GM18520 (cell line): ENCODE data around the gene DENND4B.

Experiments
- ATAC-seq: cut with Tn5 transposase; IDR thresholded peaks from one replicate; pipeline ENCODE4 v1.9.1; 2021; ENCODE audit not compliant: unreplicated experiment

The DENND4B gene

DNA sequence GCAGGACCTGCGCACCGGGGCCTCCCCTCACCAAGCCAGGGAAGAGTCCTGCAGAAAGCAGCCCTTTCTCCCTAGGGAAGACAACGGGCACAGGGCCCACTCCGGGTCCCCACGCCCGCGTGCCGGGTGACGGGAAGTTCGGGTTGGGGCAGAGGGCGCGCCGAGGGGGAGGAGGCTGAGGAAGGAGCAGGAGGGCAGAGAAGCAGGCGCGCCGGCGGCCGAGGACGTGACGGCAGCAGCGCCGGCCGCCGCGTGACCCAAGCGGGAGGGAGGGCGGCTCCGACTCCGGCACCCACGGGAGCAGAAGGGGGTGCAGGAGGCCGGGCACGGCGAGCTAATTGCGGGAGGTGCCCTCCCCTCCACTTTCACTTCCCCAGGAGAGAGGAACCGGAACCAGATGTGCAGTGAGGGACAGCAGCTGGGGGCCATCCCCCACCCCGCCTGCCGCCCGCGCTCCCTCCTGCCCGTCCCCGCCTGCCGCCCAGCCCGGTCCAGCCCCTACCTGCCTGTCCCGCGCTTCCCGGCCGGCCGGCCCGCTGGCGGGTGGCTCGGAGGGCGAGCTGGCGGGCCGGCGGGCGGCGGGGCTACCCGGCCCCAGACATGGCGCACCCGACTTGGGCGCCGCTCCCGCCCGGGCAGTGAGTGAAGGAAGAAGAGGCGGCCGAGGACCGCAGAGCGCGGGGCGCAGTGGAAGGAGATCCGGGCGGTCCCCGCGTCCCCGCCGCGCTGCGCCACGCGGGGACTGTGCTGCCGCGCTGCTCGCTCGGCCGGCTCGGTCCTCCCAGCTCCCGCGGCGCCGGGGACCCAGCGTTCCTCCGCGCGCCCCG is 510 bp downstream of the DENND4B start:
- ATAC-seq = peak; percentile 76

DNA sequence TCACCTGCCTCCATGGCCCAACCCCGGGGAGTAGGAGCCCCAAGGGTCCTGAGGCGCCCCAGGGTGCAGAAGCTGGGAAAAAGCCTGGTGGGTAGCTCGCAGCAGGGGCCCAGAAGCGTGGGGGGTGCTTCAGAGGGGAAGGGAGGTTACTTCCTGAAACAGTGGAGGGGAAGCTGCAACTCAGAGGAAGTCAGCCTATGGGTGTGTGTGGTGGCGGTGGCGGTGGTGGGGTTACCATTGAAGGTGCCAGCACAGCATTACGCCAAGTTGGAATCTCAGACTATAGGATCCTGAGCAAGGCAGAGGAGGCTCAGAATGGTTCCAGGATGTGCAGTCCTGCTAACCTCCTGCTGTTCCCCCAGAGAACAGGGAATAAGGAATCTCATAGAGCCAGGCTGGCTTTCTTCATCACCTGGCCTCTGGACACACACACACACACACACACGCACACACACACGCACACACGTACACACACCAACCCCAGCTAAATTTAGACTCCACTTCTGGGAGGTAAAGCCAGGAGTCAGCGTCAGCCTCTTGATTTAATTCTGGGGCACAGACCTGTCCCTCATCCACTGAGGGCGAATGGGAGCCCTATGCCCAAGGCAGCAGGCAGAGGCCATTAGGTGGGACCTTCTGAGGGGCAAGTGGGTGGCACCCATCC is 1.3 kb downstream of the DENND4B start:
- no peak for ATAC-seq

DNA sequence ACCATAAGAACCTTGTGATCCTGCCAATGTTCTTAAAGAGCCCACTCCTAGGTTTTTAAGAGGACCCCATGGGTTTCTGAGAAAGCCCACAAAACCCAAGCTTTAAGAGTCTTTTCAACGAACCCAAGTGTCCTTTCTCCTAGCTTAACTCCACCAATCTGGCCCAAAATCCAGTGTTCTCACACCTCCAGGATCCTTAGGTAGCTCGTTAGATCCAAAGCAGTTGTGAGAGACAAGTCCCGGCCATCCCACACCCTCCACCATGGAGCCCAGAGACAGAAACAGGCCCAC is 1.7 kb downstream of the DENND4B start:
- no peak for ATAC-seq

DNA sequence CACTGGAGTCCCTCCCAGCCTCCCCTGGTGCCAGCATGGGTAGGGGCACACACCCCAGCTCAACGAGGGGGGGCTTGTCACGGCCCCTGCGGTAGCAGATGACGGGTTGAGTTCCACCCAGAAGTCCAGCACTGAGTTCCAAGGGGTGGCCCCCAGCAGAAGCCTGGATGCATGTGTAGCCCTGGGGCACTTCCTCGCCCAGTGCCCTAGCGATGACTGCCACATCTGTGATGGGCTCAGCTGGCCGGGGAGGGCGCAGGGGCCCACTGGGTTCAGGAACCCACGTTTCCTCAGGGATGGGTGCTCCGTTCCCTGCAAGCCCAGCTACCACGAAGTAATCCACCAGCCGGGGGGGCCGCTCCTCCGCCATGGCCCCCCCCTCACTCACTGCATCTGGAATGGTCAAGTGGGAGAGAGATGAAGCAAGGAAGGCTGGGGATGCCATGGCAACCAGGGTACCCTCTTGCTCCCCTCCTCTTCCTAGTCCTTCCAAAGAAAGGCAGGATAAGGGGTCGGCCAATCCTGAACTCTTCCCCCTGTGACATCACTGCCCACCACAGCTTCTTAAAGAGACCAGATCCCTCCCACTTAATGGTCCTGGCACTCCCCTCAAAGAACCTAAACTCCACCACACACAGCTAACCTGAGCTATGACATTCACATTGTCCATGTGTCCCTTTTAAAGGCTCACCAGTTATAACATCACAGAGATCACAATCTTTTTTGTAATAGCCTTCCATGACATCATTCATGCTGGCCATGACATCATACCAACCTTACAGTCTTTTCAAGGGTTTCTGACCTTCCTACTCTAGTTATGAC is 2.3 kb downstream of the DENND4B start:
- ATAC-seq = no peak

DNA sequence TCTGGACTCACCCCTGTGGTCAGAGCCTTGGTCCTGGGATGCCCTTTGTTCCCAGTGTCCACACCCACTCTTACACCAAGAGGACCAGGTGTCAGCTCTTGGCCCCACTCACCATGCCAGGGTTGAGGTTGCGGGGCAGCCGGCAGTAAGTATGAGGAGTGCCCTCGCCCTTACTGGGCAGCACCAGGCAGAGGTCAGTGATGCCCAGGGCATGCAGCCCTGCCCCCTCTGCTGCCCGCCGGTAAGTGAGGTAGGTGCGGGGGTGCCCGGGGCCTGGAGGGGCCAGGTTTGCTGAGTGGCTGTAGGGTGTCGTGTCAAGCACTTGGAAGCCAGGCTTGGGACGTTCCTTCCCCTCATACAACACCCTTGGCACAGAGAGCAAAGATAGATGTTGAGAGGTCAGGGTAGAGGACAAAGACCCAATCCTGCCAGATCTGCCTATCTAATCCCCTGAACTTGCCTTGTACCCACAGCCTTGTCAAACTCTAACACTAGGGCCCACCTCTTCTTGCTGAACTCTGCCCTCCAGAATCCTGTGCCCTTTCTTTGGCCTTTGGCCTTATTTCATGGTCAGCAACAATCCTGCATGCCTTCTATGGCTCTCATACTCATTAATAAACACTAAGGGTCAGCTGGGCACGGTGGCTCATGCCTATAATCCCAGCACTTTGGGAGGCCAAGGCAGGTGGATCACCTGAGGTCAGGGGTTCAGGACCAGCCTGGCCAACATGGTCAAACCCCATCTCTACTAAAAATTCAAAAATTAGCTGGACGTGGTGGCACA is 3.6 kb downstream of the DENND4B start:
- ATAC-seq = no peak

DNA sequence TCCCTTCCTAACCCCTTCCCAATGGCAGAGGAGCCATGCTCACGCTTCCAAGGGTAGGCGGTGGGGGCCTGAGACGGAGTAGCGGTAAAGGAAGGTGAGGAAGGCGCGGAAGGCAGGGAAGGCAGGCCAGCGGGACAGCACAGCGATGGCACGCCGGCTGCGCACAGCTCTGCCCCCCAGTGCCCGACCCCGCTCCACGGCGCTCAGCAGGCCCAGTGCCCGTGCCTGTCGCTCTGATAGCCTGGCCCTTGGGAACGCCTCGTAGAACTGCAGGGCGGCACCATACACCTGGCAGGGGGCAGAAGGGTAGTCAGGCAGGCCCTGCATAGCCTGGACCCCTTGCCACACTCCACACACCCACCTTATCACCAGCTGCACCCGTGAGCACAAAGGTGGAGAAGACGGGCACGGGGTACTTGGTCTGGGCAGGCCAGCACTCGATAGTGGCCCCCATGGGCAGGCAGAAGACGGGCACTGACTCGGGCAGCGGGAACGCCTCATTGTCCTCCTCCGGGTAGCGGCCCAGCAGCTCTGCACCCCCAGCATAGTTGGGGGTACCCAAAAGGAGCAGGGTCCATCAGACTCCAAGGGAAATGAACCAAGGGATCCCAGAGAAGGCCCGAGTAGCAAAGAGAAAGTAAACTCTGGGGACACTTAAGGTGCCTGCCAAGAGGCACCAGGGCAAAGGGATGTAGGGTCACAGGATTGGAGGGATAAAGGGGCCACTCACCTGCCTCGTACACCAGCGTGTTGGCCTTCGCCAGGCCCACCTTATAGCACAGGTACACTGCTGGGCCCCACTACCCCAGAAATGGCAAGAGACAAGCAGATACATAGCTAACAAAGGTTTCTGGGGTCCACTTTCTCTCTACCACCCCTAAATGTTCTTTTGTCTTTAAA is 4.4 kb downstream of the DENND4B start:
- ATAC-seq = no peak

DNA sequence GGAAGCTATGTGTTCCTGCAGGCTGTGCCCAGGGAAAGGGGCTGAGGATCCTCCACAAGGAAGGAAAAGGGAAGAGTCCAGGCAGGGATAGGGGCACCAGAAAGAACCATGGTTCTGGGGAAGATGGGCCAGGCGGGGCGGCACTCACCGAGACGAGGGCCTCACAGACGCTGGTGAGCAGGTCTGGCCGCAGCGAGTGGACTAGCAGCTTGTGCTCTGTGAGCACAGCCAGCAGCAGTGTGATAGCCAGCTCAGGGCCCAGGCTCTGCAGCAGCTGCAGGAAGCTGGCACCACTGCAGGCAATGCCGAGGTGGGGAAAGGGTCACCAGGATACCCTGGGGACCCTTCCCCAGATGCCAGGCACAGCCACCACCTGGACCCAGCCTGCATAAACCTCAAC is 5.8 kb downstream of the DENND4B start:
- ATAC-seq = no peak

DNA sequence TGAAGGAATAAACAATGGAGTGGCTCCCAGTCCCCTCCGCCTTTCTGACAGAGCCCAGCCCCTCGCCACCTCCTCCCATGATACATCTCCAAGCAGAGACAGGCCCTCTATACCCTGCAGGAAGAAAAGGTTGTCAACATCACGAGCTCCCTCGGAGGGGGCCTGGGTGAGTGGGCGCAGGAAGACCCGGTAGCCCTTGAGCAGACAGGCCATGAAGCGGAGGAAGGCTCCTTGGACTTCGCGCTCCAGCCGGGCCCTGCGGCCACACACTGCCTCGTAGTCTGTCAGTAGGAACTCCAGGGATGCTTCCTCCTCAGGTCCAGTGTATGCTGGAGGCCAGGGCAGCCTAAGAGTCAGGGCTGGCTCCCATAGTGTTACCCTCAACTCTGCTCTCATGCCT is 7.0 kb downstream of the DENND4B start:
- ATAC-seq = no peak

DNA sequence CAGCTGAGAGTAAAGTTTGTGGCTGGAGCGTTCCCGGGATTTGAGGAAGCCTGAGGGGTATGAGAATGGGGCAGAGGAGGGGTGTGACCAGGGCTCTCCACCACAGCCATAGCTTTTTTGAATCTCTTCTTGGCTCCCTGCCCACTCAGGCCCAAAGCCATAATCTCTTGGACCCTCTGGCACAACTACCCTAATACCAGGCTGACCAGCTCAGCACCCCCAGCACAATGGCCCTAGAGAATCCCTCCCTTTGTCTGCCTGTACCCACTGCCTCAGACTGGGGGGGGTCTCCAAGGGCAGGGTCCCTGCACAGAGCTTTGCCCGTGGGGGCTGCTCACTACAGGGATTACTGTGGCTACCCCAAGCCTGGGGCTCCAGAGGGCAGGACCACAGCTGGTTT is 7.5 kb downstream of the DENND4B start:
- no peak for ATAC-seq

DNA sequence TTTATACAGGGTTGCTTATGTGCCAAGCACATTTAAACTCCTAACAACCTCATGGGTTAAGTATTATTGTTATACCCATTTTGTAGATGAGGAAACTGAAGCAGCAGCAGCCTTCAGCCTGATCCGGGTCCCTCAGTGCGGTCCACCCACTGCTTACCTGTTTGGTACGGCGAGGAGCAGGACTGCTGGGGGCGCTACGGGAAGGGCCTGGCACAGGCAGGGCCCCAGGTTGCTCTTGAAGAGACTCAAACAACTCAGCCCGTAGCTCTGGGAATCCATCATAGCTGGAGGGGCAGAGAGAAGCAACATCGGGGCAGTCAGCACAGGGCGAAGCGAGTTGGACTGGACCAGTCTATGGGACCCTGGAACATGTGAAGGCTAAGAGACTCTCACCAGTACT is 9.2 kb downstream of the DENND4B start:
- no peak for ATAC-seq

DNA sequence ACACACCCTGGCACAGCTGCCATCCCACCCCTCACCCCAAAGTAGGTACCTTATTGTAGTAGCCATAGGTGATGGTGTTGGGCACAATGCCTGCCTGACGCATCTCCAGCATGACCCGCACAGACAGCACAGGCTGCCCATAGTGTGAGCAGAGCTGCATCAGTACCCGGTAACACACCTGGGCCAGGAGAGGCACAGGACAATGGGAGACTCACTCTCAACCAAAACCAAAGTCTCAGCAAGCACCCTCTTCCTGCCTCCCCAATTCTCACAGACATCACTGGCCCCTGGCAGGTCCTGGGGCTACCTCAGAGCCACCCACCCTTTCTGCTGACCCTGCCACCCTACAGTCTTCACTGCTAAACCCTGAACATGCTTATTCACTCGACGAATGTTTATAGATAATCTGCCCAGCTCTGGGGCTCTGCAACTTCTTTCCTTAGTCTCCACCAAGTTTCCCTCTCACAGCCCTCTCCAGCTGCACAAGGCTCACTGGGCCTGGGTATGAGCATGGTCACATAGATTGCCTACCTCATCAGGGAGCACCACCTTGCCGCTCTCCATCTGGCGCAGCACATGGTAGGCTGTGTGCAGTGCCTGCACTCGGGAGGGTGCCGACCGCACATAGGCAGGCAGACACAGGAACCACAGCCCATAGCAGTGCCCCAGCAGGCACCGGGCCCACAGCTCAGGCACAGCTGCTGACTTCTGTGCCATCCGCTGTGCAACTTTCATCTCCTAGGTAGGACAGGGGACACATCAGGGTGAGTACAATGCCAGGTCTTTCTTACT is 10.3 kb downstream of the DENND4B start:
- no peak for ATAC-seq

DNA sequence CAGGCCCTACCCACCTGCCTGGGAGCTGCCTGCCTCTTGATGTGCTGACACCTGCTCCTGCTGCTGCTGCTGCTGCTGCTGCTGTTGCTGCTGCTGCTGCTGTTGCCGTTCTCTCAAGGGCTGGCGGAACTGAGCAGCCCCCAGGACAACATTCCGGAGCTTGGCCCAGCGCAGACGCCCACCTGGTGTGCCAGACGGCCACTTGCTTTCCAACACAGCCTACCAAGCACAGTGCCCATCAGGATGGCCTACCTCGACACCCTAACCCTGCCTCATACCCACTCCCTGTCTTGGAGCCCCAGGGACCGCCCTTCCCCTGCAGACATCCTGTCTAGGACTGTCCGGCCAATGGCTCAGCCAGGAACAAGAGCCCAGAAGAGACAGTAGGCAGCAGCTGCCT is 11.8 kb downstream of the DENND4B start:
- ATAC-seq = no peak

DNA sequence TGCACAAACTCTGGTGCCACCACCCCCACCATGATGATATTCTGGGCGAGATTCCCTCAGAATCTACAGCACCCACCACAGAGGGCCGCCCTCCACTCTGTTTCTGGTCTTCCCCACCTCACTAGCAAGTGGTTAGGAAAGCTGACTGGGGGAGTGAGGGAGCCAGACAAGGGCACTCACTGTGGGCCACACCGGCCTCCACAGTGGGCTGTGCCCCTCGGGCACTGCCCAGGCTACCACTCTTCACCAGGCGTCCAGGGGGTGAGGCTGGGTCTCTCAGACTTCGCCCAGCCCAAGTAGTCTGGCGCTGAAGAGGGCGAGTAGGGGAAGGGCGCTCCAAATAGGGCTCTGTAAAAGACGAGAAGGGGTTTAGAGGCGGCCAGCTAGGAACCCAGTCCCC is 12.6 kb downstream of the DENND4B start:
- no peak for ATAC-seq

DNA sequence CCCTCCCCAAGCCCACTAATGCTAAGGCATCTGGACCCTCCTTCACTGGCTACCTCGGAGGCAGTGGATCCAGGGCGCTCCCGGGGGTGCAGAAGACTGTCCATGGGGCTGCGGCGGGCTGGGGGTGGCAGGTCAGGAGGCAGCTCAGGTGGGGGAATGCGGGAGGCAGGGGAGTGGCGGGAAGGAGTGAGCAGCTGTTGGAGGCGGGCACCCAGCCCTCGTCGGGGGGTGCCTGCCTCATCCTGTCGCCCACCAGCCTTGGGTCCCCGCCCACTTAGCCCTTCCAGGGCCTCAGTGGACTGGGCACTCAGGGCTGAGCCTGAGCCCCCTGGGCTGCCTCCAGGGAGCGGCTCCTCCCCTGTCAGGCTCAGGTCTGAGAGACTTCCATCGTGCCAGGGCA is 13.1 kb downstream of the DENND4B start:
- ATAC-seq = no peak

DNA sequence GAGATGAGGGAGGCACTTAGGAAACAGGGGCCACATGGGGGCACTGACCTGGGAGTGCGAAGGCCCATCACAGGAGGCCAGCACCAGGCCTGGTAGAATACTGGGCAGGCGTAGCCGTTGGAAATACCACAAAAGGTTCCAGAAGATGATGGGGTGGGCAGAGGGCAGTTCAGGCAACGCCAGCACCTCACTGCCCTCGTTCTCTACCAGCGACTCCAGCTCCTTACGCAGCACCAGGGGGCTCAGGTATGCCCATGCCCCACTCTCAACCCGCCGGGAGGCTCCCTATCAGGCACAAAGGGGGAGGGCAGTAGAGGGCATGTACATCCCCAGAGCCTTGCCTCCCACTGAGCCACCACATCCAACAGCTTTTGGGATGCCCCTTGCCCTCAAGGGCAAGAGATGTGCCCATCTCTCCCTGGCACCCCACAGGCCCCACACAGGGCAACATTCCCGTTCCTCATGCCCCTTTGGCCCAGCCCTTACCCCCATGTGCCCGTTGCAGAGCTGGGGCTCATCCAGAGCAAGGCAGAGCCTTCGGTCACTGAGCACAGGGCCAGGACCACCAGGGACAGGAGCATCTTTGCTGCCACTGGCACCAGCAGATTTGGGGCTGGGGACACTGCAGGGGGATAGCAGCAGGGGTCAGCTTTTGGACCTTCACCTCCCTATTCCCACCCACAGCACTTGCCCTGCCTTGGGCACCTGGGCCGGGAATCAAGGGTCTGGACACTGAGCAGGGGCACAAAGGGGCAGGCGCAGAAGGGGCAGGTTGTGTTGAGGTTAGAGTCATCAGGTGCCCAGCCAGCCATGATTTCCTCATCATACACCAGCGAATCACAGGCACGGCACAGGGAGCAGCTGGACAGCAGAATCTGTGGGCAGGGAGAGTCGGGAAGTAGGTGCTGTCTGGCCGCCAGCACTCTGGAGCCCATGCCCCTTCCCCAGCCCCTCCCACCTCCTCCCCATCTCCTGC is 14.1 kb downstream of the DENND4B start:
- no peak for ATAC-seq

DNA sequence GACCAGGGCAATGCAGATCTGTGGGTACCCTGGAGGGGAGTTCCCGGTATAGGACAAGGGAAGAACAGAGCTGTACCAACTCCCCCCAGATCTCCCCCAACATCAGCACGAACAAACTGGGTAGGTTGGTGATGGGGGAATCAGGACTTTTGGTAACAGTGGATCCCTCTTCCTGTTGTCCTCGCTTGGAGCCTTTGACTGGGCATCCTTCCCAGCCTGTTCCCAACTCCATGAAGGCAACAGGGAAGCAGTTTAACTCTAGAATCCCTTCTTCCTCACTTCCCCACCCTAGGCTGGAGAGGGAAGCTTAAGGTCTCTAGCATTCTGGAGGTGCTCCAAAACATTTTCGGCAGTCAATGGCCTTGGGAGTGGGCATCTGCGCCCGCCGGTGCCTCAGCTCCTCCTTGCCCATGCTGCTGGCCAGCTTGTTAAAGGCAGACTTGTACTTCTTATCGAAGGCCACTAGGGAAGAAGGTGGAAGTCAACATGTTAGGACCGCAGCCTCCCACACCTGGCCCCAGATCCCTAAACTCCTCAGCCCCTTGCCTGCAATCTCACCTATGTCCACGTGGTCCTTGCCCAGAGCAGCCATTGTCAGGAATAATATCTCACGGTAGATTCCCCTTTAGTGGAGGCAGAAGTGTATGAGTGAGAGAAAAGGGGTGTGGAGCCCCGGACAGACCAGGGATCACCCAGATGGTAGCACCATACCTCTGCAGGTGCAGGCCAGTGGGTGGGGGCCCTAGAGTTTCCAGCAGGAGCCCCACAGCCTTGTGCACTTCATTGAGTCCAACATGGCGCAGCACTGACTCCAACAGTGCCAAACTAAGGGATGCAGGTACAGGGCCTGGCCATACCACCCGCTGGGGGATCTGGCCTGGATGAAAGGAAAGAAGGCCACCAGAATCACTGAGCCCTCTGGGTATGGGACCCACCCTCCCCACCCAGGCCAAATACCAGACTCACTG is 16.3 kb downstream of the DENND4B start:
- no peak for ATAC-seq

DNA sequence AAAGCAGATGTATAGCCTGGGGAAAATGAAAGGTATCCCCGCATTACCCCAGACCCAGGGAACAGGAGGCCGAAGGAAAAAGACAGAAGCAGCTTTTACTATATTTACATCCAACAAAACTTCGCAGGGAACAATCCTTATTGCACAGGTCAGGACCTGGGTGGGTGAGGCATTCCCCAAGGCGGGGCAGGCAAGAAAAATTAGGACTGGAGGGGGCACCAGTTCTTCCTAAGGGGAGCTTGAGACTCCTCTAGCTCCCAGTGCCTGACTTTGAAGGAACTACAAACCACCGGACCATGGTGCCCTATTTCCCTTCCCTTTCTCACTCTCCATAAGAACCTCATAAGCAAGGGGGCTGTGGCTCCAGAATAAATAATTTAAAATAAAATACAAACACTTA is 17.1 kb downstream of the DENND4B start:
- ATAC-seq = no peak
